GM12878 (cell line): ENCODE measurements around the gene ERFL. TPM values are rescaled to one million over a fixed set of nuclear protein-coding genes. Genes with fewer than 3 reads are reported as not detected.
A peak's percentile ranks its signal among the peaks of the same experiment; 100 is the strongest.

Experiments
- BCLAF1 ChIP-seq: fragments of 450-650 bp; IDR thresholded peaks from 2 replicates; pipeline ENCODE4 v1.6.1; 2017; ENCODE audit warnings: antibody characterized with exemption, mild to moderate bottlenecking, moderate library complexity
- BHLHE40 ChIP-seq, 2 experiments: fragments of 450-650 bp in 1 of 2; IDR thresholded peaks; 2 replicates each; pipeline ENCODE4 v1.6.1; 2011 to 2017; ENCODE audit warnings: low read depth in 2 of 2, borderline replicate concordance in 1 of 2, improper control_type of control experiment in 1 of 2, low read length in 1 of 2, mild to moderate bottlenecking in 1 of 2
- CEBPB ChIP-seq, 2 experiments: fragments of 150-350 bp in 1 of 2; IDR thresholded peaks; 2 replicates each; pipeline ENCODE4 v1.6.1; 2012 to 2014; ENCODE audit warnings: low read depth in 2 of 2, low read length in 2 of 2, borderline replicate concordance in 1 of 2, inconsistent platforms in 1 of 2
- EED ChIP-seq: sonication (generic); IDR thresholded peaks from 2 replicates; pipeline ENCODE4 v1.6.1; 2016; ENCODE audit warnings: antibody characterized with exemption, low read depth
- FOXK2 ChIP-seq: fragments of 450-650 bp; IDR thresholded peaks from 2 replicates; pipeline ENCODE4 v1.6.1; 2017; ENCODE audit warnings: mild to moderate bottlenecking, moderate library complexity
- HSF1 ChIP-seq: fragments of 150-350 bp; IDR thresholded peaks from 2 replicates; pipeline ENCODE4 v1.6.1; 2014; ENCODE audit warnings: mild to moderate bottlenecking, low read depth, low read length
- IKZF1 ChIP-seq: fragments of 450-650 bp; conservative IDR thresholded peaks from 2 replicates; pipeline ENCODE4 v1.6.1; 2017; ENCODE audit warnings: antibody characterized with exemption, mild to moderate bottlenecking
- IRF4 ChIP-seq: IDR thresholded peaks from 2 replicates; pipeline ENCODE4 v1.6.1; 2011; ENCODE audit warnings: low read depth, low read length
- MAX ChIP-seq: IDR thresholded peaks from 2 replicates; pipeline ENCODE4 v1.6.1; 2012; ENCODE audit warnings: low read depth, low read length, improper control_type of control experiment
- MLLT1 ChIP-seq: fragments of 450-650 bp; IDR thresholded peaks from 2 replicates; pipeline ENCODE4 v1.6.1; 2016; ENCODE audit warnings: mild to moderate bottlenecking
- MYC ChIP-seq: IDR thresholded peaks from 2 replicates; pipeline ENCODE4 v1.6.1; 2011; ENCODE audit warnings: mild to moderate bottlenecking, low read length, moderate library complexity, inconsistent platforms; ENCODE audit not compliant: insufficient read depth, insufficient replicate concordance, insufficient read length, severe bottlenecking
- NBN ChIP-seq: fragments of 450-650 bp; IDR thresholded peaks from 2 replicates; pipeline ENCODE4 v1.6.1; 2016
- PAX5 ChIP-seq: IDR thresholded peaks from 2 replicates; pipeline ENCODE4 v1.6.1; 2011; ENCODE audit warnings: low read depth, low read length, borderline replicate concordance
- PBX3 ChIP-seq: IDR thresholded peaks from 2 replicates; pipeline ENCODE4 v1.6.1; 2011; ENCODE audit warnings: mild to moderate bottlenecking, low read depth, low read length, moderate library complexity; ENCODE audit not compliant: insufficient replicate concordance
- PKNOX1 ChIP-seq: fragments of 450-650 bp; IDR thresholded peaks from 2 replicates; pipeline ENCODE4 v1.6.1; 2016; ENCODE audit warnings: mild to moderate bottlenecking
- RAD21 ChIP-seq: IDR thresholded peaks from 2 replicates; pipeline ENCODE4 v1.6.1; 2011; ENCODE audit warnings: mild to moderate bottlenecking, low read depth, low read length, moderate library complexity; ENCODE audit not compliant: insufficient read depth
- RAD51 ChIP-seq: fragments of 450-650 bp; IDR thresholded peaks from 2 replicates; pipeline ENCODE4 v1.6.1; 2016; ENCODE audit warnings: moderate library complexity, mild to moderate bottlenecking, inconsistent platforms
- SKIL ChIP-seq: fragments of 450-650 bp; IDR thresholded peaks from 2 replicates; pipeline ENCODE4 v1.6.1; 2017; ENCODE audit warnings: mild to moderate bottlenecking, low read depth, inconsistent platforms; ENCODE audit not compliant: poor library complexity, severe bottlenecking
- STAT1 ChIP-seq: fragments of 450-650 bp; conservative IDR thresholded peaks from 2 replicates; pipeline ENCODE4 v1.6.1; 2014; ENCODE audit warnings: antibody characterized with exemption, mild to moderate bottlenecking
- polyA plus RNA-seq, 11 experiments: library from polyadenylated mRNA; depleted of rRNA in 4 of 11; unstranded in 6 of 11; stranded (reverse) in 5 of 11; fragments of >200 nt; fragmentation: Nextera tagmentation in 4 of 11; fragmentation: Illumina TruSeq in 1 of 11; extraction: Ambion mirVana in 4 of 11; extraction: Trizol in 1 of 11; gene quantifications; 1 replicate in 1 of 11; 2 replicates in 10 of 11; pipeline versions ENCODE4 v1.2.1 to v1.2.3, GENCODE V29; 2011 to 2016; ENCODE audit warnings: inconsistent platforms in 2 of 11, missing spikeins in 2 of 11, low read depth in 1 of 11
- total RNA-seq, 4 experiments: library from RNA; depleted of rRNA in 3 of 4; stranded (reverse); fragments of >200 nt in 3 of 4; fragmentation: Illumina TruSeq in 1 of 4; extraction: Trizol in 1 of 4; gene quantifications; 2 replicates each; pipeline versions ENCODE4 v1.2.1 to v1.2.3, GENCODE V29; 2013 to 2021

ERFL gene
- total and polyA plus RNA-seq, 10 of the 15 experiments (the other 5 are each of a cell fraction or from before 2014, with no cell fraction given): 0.04 to 0.10 (median 0.05) TPM; not detected in 7

- TF ChIP-seq STAT1 (no peak), FOXK2 (no peak), BHLHE40 (IDR thresholded peaks at IDR 0.05; ENCODE audit: borderline replicate concordance in 1 of 2, low read depth in 2 of 2, low read length in 1 of 2) (peak; percentile 50 to 51; a peak in 2 of 4 replicates), MYC (peak; percentile 40), MLLT1 (0 out of 2 replicates have a peak, but pooled peaks have one; percentile 27), SKIL (peak; percentile 27), CEBPB (IDR thresholded peaks at IDR 0.05; ENCODE audit: borderline replicate concordance in 1 of 2, low read depth in 2 of 2, low read length in 2 of 2) (no peak), BCLAF1 (no peak), IKZF1 (peak; percentile 49), PBX3 (no peak), IRF4 (0 out of 2 replicates have a peak, but pooled peaks have one; percentile 18), RAD21 (peak; percentile 94), PAX5 (no peak), PKNOX1 (peak; percentile 57), MAX (no peak), RAD51 (no peak), EED (0 out of 2 replicates have a peak, but pooled peaks have one; percentile 52), HSF1 (no peak), NBN (peak; percentile 51; the same call in 1 of the 2 replicates)
These were observed 6.7 kb upstream of the ERFL start (continued) for GRCh38 chr19:41934849-41935374.
